ENCODE data around the gene TBCE. TPM values are rescaled to one million over a fixed set of nuclear protein-coding genes. Genes with fewer than 3 reads are reported as not detected.

TBCE gene
- total RNA-seq, 1 experiment from 2014 or later, result 41.0 TPM

DNA sequence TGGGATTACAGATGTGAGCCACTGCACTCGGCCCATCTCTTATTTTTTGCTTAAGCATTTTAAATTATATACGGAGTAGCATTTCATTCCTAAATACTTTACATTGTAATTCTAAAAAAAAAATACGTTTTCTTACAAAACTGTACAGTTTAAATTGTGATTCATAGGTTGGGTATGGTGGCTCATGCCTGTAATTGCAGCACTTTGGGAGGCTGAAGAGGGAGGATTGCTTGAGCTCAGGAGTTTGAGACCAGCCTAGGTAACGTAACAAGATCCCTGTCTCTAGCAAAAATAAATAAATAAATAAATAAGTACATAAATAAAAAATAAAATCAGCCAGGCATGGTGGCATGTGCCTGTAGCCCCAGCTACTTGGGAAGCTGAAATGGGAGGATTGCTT lies 24.6 kb downstream of the TBCE start:
- no peaks in the 10 kb centered on the region for H3K9me2 ChIP-seq (replicated peaks; ENCODE audit: low read length)
- no peaks in the 10 kb centered on the region for H4K20me1 ChIP-seq (ENCODE audit: low read length)
- no TSS peak for BruUV-seq (replicated peaks)
- no peak overlapping the region for H3K4me2 ChIP-seq (ENCODE audit: low read length)
- no peak overlapping the region for H3K4me3 ChIP-seq (ENCODE audit: low read length)
- no peak overlapping the region for H3K27ac ChIP-seq (ENCODE audit: low read length)
- no peaks in the 10 kb centered on the region for H3K9me3 ChIP-seq (ENCODE audit: low read length)
- H3K27me3 ChIP-seq (ENCODE audit: low read length), result no peaks in the 10 kb centered on the region
- ATAC-seq (no peak), DNase-seq (no peak)
- ChIA-PET CTCF (no interaction called here), POLR2A (ENCODE audit: unreplicated experiment) (no interaction called here)
- no peak overlapping the region for H3K9ac ChIP-seq (ENCODE audit: low read length)
- intact Hi-C loops (cut with micrococcal nuclease), result no loop called here
- H3F3A ChIP-seq (ENCODE audit: low read length, unreplicated experiment), result no peaks in the 10 kb centered on the region
- no peak overlapping the region for H2AFZ ChIP-seq (ENCODE audit: low read length)
- no peaks in the 10 kb centered on the region for H3K36me3 ChIP-seq (ENCODE audit: low read depth, low read length)
- H3K79me2 ChIP-seq (ENCODE audit: low read length), result 0 out of 2 replicates have a peak, but pooled peaks cover 15% of the 10 kb centered on the region
- no peak for TF ChIP-seq EZH2 (IDR thresholded peaks at IDR 0.05; ENCODE audit: low read length, unreplicated experiment)
- TF ChIP-seq, protein P1, sequence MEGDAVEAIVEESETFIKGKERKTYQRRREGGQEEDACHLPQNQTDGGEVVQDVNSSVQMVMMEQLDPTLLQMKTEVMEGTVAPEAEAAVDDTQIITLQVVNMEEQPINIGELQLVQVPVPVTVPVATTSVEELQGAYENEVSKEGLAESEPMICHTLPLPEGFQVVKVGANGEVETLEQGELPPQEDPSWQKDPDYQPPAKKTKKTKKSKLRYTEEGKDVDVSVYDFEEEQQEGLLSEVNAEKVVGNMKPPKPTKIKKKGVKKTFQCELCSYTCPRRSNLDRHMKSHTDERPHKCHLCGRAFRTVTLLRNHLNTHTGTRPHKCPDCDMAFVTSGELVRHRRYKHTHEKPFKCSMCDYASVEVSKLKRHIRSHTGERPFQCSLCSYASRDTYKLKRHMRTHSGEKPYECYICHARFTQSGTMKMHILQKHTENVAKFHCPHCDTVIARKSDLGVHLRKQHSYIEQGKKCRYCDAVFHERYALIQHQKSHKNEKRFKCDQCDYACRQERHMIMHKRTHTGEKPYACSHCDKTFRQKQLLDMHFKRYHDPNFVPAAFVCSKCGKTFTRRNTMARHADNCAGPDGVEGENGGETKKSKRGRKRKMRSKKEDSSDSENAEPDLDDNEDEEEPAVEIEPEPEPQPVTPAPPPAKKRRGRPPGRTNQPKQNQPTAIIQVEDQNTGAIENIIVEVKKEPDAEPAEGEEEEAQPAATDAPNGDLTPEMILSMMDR (conservative IDR thresholded peaks at IDR 0.05; ENCODE audit: low read depth, low read length), result no peak
- no peak for TF ChIP-seq EZH2phosphoT487 (IDR thresholded peaks at IDR 0.05; ENCODE audit: borderline replicate concordance, low read length)
- no peaks in the 10 kb centered on the region for H3K4me1 ChIP-seq (ENCODE audit: insufficient read depth, low read length)

DNA sequence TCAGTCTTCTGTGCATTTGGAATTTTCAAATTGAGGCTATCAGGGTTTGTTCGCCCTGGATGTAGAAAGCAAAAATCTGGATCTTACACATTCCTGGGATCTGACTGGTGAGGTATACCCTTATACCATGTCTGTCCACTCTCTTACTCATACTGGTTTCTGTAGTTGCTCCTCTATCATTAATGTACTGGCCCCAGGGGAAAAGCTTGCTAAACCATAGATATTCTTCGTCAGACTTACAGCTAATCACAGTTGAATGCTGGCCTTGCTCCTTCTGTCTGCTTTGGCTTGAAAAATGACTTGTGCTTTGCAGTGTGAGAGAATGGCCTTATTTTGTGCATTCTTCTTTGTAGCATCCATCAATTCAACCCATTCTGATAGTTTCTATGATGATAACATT lies 30.5 kb downstream of the TBCE start:
- POLR2A ChIA-PET (ENCODE audit: unreplicated experiment), result no interaction called here
- DNase-seq, result peak; percentile 78
- no peaks in the 10 kb centered on the region for H3K27me3 ChIP-seq (ENCODE audit: low read length)
- H3K79me2 ChIP-seq (ENCODE audit: low read length), result peaks cover 26% of the 10 kb centered on the region
- no TSS peak for BruUV-seq (replicated peaks)
- H3K36me3 ChIP-seq (ENCODE audit: low read depth, low read length), result no peaks in the 10 kb centered on the region
- CTCF ChIA-PET, result no interaction called here
- intact Hi-C loops (cut with micrococcal nuclease), result no loop called here
- H3K9ac ChIP-seq (ENCODE audit: low read length), result no peak overlapping the region
- peaks cover 8% of the 10 kb centered on the region; the same call in 1 of the 2 replicates for H3K4me1 ChIP-seq (ENCODE audit: insufficient read depth, low read length)
- ATAC-seq, result peak; percentile 65
- peak overlapping the region; percentile 50 for H3K4me2 ChIP-seq (ENCODE audit: low read length)
- no peaks in the 10 kb centered on the region for H4K20me1 ChIP-seq (ENCODE audit: low read length)
- H3K27ac ChIP-seq (ENCODE audit: low read length), result 0 out of 2 replicates have a peak overlapping the region, but pooled peaks have one; percentile 16
- H3F3A ChIP-seq (ENCODE audit: low read length, unreplicated experiment), result no peaks in the 10 kb centered on the region
- H2AFZ ChIP-seq (ENCODE audit: low read length), result no peak overlapping the region
- no peaks in the 10 kb centered on the region for H3K9me2 ChIP-seq (replicated peaks; ENCODE audit: low read length)
- H3K9me3 ChIP-seq (ENCODE audit: low read length), result no peaks in the 10 kb centered on the region
- H3K4me3 ChIP-seq (ENCODE audit: low read length), result no peak overlapping the region
- TF ChIP-seq EZH2 (IDR thresholded peaks at IDR 0.05; ENCODE audit: low read length, unreplicated experiment) (no peak), EZH2phosphoT487 (IDR thresholded peaks at IDR 0.05; ENCODE audit: borderline replicate concordance, low read length) (no peak)
- TF ChIP-seq, protein P1 (conservative IDR thresholded peaks at IDR 0.05; ENCODE audit: low read depth, low read length), result no peak

DNA sequence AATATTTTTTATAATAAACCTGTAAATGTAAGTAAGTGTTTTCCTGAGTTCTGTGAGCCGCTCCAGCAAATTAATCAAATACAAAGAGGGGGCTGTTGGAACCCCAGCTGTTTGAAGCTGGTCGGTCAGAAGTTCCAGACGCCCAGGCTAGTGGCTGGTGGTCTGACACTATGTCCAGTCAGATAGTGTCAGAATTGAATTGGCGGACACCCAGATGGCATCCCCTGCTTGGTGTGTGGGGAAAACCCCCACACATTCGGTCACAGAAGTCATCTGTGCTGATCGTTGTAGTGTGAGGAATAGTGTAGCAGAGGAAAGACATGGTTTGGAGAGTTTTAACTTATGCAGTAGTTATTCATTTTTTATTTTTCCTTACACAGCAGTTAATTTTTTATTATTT lies 32.4 kb downstream of the TBCE start:
- intact Hi-C loops (cut with micrococcal nuclease), result no loop called here
- BruUV-seq (replicated peaks), result no TSS peak
- POLR2A ChIA-PET (ENCODE audit: unreplicated experiment), result no interaction called here
- Histone ChIP-seq H3K4me3 (ENCODE audit: low read length) (no peak overlapping the region), H3K27me3 (ENCODE audit: low read length) (no peaks in the 10 kb centered on the region), H3K9me2 (replicated peaks; ENCODE audit: low read length) (no peaks in the 10 kb centered on the region), H3K4me2 (ENCODE audit: low read length) (no peak overlapping the region), H2AFZ (ENCODE audit: low read length) (no peak overlapping the region), H3F3A (ENCODE audit: low read length, unreplicated experiment) (no peaks in the 10 kb centered on the region), H4K20me1 (ENCODE audit: low read length) (no peaks in the 10 kb centered on the region), H3K9ac (ENCODE audit: low read length) (no peak overlapping the region), H3K79me2 (ENCODE audit: low read length) (peaks cover 24% of the 10 kb centered on the region), H3K4me1 (ENCODE audit: insufficient read depth, low read length) (peaks cover 8% of the 10 kb centered on the region; the same call in 1 of the 2 replicates), H3K9me3 (ENCODE audit: low read length) (no peaks in the 10 kb centered on the region), H3K36me3 (ENCODE audit: low read depth, low read length) (no peaks in the 10 kb centered on the region), H3K27ac (ENCODE audit: low read length) (no peak overlapping the region)
- TF ChIP-seq EZH2phosphoT487 (IDR thresholded peaks at IDR 0.05; ENCODE audit: borderline replicate concordance, low read length), result no peak
- TF ChIP-seq, protein P1 (conservative IDR thresholded peaks at IDR 0.05; ENCODE audit: low read depth, low read length), result no peak
- no peak for TF ChIP-seq EZH2 (IDR thresholded peaks at IDR 0.05; ENCODE audit: low read length, unreplicated experiment)
- no peak for ATAC-seq
- no peak for DNase-seq
- CTCF ChIA-PET, result no interaction called here

Data from PC-3 (cell line).